Ishikawa (cell line): ENCODE results near the gene EDEM3.

ENCODE experiments used
- CEBPB ChIP-seq: IDR thresholded peaks from 2 replicates; pipeline ENCODE4 v1.6.1; 2012
- CREB1 ChIP-seq: IDR thresholded peaks from 2 replicates; pipeline ENCODE4 v1.6.1; 2012; ENCODE audit warnings: low read depth
- EGR1 ChIP-seq: IDR thresholded peaks from 2 replicates; pipeline ENCODE4 v1.6.1; 2012
- EP300 ChIP-seq: IDR thresholded peaks from 2 replicates; pipeline ENCODE4 v1.6.1; 2012; ENCODE audit warnings: borderline replicate concordance
- FOXM1 ChIP-seq: IDR thresholded peaks from 2 replicates; pipeline ENCODE4 v1.6.1; 2012; ENCODE audit warnings: low read depth, borderline replicate concordance
- MAX ChIP-seq: IDR thresholded peaks from 2 replicates; pipeline ENCODE4 v1.6.1; 2012
- NFIC ChIP-seq: IDR thresholded peaks from 2 replicates; pipeline ENCODE4 v1.6.1; 2012
- RAD21 ChIP-seq: IDR thresholded peaks from 2 replicates; pipeline ENCODE4 v1.6.1; 2012; ENCODE audit warnings: low read depth
- REST ChIP-seq: IDR thresholded peaks from 2 replicates; pipeline ENCODE4 v1.6.1; 2012; ENCODE audit warnings: low read depth, mild to moderate bottlenecking
- TAF1 ChIP-seq: IDR thresholded peaks from 2 replicates; pipeline ENCODE4 v1.6.1; 2012; ENCODE audit warnings: low read depth, mild to moderate bottlenecking
- TCF12 ChIP-seq: IDR thresholded peaks from 2 replicates; pipeline ENCODE4 v1.6.1; 2012; ENCODE audit warnings: low read depth
- TEAD4 ChIP-seq: IDR thresholded peaks from 2 replicates; pipeline ENCODE4 v1.6.1; 2012
- USF1 ChIP-seq: IDR thresholded peaks from 2 replicates; pipeline ENCODE4 v1.6.1; 2012
- YY1 ChIP-seq: IDR thresholded peaks from 2 replicates; pipeline ENCODE4 v1.6.1; 2012; ENCODE audit warnings: low read depth
- ZBTB7A ChIP-seq: IDR thresholded peaks from 2 replicates; pipeline ENCODE4 v1.6.1; 2012; ENCODE audit warnings: low read depth

The EDEM3 gene

GRCh38 chr1:184696403-184696802, 58.3 kb downstream of the EDEM3 start:
- TF ChIP-seq USF1: no peak
- no peak for TF ChIP-seq CEBPB
- no peak for TF ChIP-seq TEAD4
- no peak for TF ChIP-seq FOXM1
- TF ChIP-seq REST: no peak

- TF ChIP-seq CREB1 (no peak), CEBPB (no peak), TAF1 (no peak), TEAD4 (no peak), NFIC (no peak), EGR1 (no peak), FOXM1 (no peak), TCF12 (no peak), YY1 (no peak), ZBTB7A (no peak), EP300 (no peak), USF1 (no peak), MAX (no peak), RAD21 (no peak), REST (no peak)
These were observed 59.6 kb downstream of the EDEM3 start for GRCh38 chr1:184695023-184695422.

- peak; percentile 53; the same call in 1 of the 2 replicates for TF ChIP-seq CEBPB
- TF ChIP-seq NFIC: no peak
These were observed 61.6 kb downstream of the EDEM3 start for GRCh38 chr1:184693011-184693410.

GRCh38 chr1:184691719-184692324, 62.8 kb downstream of the EDEM3 start:
- TF ChIP-seq CREB1 (no peak), RAD21 (peak; percentile 81)

- no peak for TF ChIP-seq EP300
These were observed 68.1 kb downstream of the EDEM3 start for GRCh38 chr1:184686540-184686939.

GRCh38 chr1:184685116-184685515, 69.5 kb downstream of the EDEM3 start:
- TF ChIP-seq REST: no peak
- no peak for TF ChIP-seq TEAD4
- TF ChIP-seq RAD21: no peak
- TF ChIP-seq YY1: no peak
- no peak for TF ChIP-seq USF1
- TF ChIP-seq EP300: no peak
- no peak for TF ChIP-seq MAX
- TF ChIP-seq CEBPB: no peak
- TF ChIP-seq TCF12: no peak
- no peak for TF ChIP-seq TAF1
- no peak for TF ChIP-seq NFIC
- no peak for TF ChIP-seq CREB1
- no peak for TF ChIP-seq EGR1
- no peak for TF ChIP-seq FOXM1
- TF ChIP-seq ZBTB7A: no peak
